Measurements from ENCODE around the gene WFIKKN1.

WFIKKN1 gene

DNA sequence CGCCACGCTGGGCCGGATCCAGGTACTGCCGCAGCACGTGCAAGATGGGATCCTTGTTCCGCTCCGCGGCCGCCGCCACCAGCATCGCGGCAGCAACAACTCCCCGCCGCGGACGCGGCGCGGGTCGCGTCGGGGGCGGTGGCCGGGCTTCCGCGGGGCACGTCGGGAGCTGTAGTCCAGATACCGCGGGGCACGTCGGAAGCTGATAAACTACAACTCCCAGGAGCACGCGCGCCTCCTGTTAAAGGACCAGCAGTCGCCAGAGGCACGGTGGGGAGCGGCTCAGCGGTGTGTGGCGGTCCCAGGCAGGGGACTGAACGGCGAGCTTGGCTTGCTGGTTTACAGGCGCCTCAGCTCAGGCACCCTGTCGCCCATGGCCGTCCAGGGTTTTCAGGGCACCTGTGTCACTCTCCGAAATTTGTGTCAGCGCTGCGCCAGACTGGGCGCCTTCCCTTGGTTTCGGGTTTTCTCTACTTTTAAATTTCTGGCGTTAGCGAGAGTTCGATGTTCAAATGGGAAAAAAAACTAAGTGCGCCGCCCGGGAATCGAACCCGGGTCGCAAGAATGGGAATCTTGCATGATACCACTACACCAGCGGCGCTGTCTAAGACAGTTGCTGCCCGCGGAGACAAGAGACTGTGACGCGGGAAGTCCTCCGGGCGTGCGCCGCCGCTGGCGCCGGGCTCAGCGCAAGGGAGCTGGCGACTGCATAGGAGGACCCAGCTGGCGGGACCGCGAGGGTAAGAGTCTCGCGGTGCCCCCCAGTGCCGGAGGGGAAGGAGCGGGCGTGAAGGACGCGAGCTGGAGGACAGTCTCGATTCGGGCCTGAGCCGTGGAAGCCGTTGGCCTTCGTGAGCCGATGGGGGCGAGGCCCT, 5.7 kb downstream of the WFIKKN1 start, which contains the start of gene METTL26 (continued):
- TF ChIP-seq ZNF266 (tag by site-specific recombination; IDR thresholded peaks at IDR 0.05; ENCODE audit: low read depth) (no peak), ZNF423 (tag by site-specific recombination; IDR thresholded peaks at IDR 0.05) (no peak), ZNF530 (tag by site-specific recombination; IDR thresholded peaks at IDR 0.05; ENCODE audit: low read depth) (no peak), ZNF626 (tag by site-specific recombination; IDR thresholded peaks at IDR 0.05) (no peak), GLI2 (tag by site-specific recombination; IDR thresholded peaks at IDR 0.05; ENCODE audit: borderline replicate concordance, low read depth) (no peak), ZFP3 (tag by site-specific recombination; IDR thresholded peaks at IDR 0.05; ENCODE audit: low read depth) (no peak)
- TF ChIP-seq, protein P1, sequence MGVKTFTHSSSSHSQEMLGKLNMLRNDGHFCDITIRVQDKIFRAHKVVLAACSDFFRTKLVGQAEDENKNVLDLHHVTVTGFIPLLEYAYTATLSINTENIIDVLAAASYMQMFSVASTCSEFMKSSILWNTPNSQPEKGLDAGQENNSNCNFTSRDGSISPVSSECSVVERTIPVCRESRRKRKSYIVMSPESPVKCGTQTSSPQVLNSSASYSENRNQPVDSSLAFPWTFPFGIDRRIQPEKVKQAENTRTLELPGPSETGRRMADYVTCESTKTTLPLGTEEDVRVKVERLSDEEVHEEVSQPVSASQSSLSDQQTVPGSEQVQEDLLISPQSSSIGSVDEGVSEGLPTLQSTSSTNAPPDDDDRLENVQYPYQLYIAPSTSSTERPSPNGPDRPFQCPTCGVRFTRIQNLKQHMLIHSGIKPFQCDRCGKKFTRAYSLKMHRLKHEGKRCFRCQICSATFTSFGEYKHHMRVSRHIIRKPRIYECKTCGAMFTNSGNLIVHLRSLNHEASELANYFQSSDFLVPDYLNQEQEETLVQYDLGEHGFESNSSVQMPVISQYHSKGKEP (tag by site-specific recombination; IDR thresholded peaks at IDR 0.05): peak; percentile 46; the same call in 1 of the 2 replicates
- TF ChIP-seq, protein P2, sequence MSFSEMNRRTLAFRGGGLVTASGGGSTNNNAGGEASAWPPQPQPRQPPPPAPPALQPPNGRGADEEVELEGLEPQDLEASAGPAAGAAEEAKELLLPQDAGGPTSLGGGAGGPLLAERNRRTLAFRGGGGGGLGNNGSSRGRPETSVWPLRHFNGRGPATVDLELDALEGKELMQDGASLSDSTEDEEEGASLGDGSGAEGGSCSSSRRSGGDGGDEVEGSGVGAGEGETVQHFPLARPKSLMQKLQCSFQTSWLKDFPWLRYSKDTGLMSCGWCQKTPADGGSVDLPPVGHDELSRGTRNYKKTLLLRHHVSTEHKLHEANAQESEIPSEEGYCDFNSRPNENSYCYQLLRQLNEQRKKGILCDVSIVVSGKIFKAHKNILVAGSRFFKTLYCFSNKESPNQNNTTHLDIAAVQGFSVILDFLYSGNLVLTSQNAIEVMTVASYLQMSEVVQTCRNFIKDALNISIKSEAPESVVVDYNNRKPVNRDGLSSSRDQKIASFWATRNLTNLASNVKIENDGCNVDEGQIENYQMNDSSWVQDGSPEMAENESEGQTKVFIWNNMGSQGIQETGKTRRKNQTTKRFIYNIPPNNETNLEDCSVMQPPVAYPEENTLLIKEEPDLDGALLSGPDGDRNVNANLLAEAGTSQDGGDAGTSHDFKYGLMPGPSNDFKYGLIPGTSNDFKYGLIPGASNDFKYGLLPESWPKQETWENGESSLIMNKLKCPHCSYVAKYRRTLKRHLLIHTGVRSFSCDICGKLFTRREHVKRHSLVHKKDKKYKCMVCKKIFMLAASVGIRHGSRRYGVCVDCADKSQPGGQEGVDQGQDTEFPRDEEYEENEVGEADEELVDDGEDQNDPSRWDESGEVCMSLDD (tag by site-specific recombination; IDR thresholded peaks at IDR 0.05): 0 out of 2 replicates have a peak, but pooled peaks have one; percentile 20
- TF ChIP-seq, protein P3, sequence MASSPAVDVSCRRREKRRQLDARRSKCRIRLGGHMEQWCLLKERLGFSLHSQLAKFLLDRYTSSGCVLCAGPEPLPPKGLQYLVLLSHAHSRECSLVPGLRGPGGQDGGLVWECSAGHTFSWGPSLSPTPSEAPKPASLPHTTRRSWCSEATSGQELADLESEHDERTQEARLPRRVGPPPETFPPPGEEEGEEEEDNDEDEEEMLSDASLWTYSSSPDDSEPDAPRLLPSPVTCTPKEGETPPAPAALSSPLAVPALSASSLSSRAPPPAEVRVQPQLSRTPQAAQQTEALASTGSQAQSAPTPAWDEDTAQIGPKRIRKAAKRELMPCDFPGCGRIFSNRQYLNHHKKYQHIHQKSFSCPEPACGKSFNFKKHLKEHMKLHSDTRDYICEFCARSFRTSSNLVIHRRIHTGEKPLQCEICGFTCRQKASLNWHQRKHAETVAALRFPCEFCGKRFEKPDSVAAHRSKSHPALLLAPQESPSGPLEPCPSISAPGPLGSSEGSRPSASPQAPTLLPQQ (tag by site-specific recombination; IDR thresholded peaks at IDR 0.05): peak; percentile 69
- TF ChIP-seq, protein P4, sequence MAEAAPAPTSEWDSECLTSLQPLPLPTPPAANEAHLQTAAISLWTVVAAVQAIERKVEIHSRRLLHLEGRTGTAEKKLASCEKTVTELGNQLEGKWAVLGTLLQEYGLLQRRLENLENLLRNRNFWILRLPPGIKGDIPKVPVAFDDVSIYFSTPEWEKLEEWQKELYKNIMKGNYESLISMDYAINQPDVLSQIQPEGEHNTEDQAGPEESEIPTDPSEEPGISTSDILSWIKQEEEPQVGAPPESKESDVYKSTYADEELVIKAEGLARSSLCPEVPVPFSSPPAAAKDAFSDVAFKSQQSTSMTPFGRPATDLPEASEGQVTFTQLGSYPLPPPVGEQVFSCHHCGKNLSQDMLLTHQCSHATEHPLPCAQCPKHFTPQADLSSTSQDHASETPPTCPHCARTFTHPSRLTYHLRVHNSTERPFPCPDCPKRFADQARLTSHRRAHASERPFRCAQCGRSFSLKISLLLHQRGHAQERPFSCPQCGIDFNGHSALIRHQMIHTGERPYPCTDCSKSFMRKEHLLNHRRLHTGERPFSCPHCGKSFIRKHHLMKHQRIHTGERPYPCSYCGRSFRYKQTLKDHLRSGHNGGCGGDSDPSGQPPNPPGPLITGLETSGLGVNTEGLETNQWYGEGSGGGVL (tag by site-specific recombination; IDR thresholded peaks at IDR 0.05): peak; percentile 69

DNA sequence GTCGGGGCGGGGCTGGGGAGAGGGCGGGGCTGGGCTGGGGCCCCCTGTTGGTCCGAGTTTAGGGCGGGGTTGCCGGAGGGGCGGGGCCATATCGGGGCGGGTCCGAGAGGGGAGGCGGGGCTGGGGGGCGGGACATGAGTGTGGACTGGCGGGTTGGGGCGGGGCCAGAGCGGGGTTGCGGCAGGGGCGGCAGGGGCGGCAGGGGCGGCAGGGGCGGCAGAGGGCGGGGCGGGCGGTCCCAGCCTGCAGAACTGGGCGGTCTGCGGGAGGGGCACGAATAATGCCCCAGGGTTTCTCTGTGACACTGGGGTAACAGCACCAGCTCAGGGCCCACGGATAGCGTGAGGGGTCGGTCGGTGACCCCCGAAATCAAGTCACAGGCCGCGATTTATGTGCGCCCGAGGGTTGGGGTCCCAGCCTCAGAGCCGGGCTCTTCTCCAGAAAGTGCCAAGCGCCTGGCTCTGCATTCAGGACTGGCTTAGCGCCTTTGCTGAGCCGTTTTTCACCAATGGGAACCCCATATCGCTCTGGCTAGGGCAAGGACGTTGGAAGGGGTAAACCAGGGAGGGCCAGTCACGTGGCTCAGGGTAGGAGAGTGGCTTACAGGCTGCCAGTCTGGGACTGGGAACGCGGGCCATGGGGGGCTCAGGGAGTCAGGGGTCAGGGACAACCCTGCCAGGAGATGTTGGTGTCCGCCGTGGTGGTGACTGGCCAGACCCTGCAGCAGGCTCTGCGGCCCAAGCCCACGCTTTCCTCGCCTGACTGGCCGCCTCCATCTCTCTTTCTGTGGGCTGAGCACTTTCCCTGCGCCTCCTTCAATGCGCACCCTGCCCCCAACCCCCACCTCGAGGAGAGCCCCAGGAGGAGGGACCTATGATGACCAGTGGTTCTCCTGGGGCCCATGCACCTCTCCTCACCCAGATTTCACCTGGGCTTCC, 6.6 kb downstream of the WFIKKN1 start:
- CTCF ChIA-PET: interaction anchor here (1.2 to 1.5 kb wide), 3 partner anchors 11 to 47 kb away, joined by 3 to 6 read pairs (median 5); no protein-coding TSS in a partner anchor
- POLR2A ChIA-PET: interaction anchor here (0.9 to 2.0 kb wide), 6 partner anchors 10 to 49 kb away, joined by 3 to 10 read pairs (median 4); partner anchors contain the start of genes JMJD8 and WDR90
- Histone ChIP-seq H3K36me3 (ENCODE audit: control insufficient read depth in 2 of 2, insufficient read depth in 1 of 2, low read length in 2 of 2) (peaks cover 0 to 20% of the 10 kb centered on the region in 2 experiments; a peak in 1 of 3 replicates), H3K4me3 (ENCODE audit: low read depth, low read length) (peak overlapping the region; percentile 87), H3K4me1 (ENCODE audit: control insufficient read depth, insufficient read depth, low read length) (peaks cover 6% of the 10 kb centered on the region; the same call in 1 of the 2 replicates), H3K27ac (ENCODE audit: extremely low read depth, low read depth, low read length) (peak overlapping the region; percentile 82; the same call in 1 of the 2 replicates), H3K9me3 (ENCODE audit: control insufficient read depth, insufficient read depth, low read depth, low read length) (no peaks in the 10 kb centered on the region)
- TF ChIP-seq ZNF664 (tag by site-specific recombination; IDR thresholded peaks at IDR 0.05): no peak
- TF ChIP-seq ZNF830 (tag by site-specific recombination; IDR thresholded peaks at IDR 0.05; ENCODE audit: low read depth): no peak
- TF ChIP-seq ZNF596 (tag by site-specific recombination; IDR thresholded peaks at IDR 0.05): no peak
- TF ChIP-seq, protein P5, sequence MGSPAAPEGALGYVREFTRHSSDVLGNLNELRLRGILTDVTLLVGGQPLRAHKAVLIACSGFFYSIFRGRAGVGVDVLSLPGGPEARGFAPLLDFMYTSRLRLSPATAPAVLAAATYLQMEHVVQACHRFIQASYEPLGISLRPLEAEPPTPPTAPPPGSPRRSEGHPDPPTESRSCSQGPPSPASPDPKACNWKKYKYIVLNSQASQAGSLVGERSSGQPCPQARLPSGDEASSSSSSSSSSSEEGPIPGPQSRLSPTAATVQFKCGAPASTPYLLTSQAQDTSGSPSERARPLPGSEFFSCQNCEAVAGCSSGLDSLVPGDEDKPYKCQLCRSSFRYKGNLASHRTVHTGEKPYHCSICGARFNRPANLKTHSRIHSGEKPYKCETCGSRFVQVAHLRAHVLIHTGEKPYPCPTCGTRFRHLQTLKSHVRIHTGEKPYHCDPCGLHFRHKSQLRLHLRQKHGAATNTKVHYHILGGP (tag by site-specific recombination; IDR thresholded peaks at IDR 0.05): no peak
- TF ChIP-seq, protein P4 (tag by site-specific recombination; IDR thresholded peaks at IDR 0.05): peak; percentile 77
- TF ChIP-seq, protein P6, sequence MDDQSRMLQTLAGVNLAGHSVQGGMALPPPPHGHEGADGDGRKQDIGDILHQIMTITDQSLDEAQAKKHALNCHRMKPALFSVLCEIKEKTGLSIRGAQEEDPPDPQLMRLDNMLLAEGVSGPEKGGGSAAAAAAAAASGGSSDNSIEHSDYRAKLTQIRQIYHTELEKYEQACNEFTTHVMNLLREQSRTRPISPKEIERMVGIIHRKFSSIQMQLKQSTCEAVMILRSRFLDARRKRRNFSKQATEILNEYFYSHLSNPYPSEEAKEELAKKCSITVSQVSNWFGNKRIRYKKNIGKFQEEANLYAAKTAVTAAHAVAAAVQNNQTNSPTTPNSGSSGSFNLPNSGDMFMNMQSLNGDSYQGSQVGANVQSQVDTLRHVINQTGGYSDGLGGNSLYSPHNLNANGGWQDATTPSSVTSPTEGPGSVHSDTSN (CRISPR knock-in tag; IDR thresholded peaks at IDR 0.05): no peak
- no peak for TF ChIP-seq ZNF777 (tag by site-specific recombination; IDR thresholded peaks at IDR 0.05; ENCODE audit: borderline replicate concordance)
- TF ChIP-seq, protein P3 (tag by site-specific recombination; IDR thresholded peaks at IDR 0.05): no peak

Data from HEK293 (cell line).